HG03469 (cell line): ENCODE data around the gene ASB7.

ENCODE experiments used
- ATAC-seq: cut with Tn5 transposase; IDR thresholded peaks from one replicate; pipeline ENCODE4 v1.9.1; 2021; ENCODE audit warnings: mild to moderate bottlenecking, moderate library complexity, moderate number of reproducible peaks; ENCODE audit not compliant: unreplicated experiment

The ASB7 gene

GRCh38 chr15:100683434-100683833 lies 81.0 kb downstream of the ASB7 start:
- ATAC-seq: no peak

DNA sequence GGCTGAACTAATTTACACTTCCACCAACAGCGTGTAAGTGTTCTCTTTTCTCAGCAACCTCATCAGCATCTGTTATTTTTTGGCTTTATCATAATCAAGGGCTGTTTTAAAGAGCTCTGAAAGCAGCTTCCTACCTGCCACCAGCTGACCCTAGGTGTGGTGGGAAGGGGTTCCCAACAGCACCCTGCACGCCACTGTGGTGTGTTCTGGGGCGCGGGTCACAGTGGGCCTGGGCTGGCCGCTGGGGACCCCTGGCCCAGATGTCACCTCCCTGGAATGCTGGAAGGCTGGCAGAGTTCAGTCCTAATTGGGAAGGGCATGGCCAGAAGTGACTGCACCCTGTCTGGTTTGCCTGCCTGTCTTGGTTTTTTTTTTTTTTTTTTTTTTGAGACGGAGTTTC lies 82.2 kb downstream of the ASB7 start:
- no peak for ATAC-seq

- no peak for ATAC-seq
These were observed 83.8 kb downstream of the ASB7 start for GRCh38 chr15:100686021-100686724.

DNA sequence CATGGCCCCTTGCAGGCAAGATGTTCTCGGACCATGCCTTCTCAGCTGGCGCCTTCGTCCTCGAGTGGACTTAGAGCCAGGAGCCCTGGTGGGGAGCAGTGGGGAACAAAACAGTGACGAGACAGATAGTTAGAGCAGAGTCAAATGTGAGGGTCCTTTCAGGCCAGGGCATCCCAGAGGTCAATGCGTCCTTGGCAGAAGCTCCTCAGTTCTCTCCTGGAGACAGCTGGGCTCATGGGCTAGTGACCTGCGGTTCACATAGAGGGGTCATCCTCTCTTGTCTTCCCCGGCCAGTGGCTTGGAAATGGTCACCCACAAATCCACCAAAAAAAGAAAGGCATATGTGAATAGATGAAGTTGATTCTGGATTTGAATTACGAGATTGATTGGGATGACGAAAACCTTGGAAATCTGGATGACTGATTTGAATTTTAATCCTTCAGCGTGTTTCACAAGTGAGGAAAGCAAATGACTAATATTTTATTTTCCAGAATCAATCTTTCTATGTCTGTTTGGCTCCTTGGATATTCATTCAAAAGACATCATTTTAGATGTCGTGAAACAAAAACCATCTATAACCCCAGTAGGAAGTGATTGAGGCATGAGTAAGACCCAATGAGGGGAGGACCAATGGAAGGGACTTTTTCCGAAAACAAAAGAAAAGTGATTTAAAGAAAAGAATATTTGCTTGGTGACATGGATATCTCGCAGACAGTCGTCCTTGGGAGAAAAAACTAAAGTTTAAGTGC lies 84.5 kb downstream of the ASB7 start:
- no peak for ATAC-seq

DNA sequence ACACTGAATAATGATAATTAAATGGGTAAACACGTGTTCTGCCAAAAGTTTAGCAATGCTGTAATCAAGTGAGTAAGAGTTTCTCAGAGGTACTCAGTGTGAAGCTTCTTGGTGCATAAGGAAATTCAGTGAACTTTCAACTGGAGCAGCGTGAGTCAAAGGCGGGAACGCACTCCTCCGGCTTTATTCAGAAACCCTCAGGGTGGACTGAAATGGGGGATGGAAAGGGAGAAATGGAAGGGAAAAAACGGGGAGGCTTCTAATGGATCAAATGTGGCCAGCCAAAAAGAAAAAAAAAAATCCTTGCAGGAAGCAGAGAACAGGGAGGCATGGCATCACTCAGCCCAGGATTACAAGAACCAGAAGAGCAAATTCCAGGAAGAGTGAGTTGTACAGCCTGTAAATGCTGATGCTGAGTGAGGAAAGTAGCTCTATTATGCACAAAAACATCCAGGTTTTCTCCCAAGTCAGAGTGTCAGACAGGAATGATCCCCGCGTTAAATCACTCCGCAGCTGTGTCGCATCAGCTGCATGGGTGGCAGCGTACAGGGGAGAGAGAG lies 85.3 kb downstream of the ASB7 start:
- ATAC-seq: no peak

DNA sequence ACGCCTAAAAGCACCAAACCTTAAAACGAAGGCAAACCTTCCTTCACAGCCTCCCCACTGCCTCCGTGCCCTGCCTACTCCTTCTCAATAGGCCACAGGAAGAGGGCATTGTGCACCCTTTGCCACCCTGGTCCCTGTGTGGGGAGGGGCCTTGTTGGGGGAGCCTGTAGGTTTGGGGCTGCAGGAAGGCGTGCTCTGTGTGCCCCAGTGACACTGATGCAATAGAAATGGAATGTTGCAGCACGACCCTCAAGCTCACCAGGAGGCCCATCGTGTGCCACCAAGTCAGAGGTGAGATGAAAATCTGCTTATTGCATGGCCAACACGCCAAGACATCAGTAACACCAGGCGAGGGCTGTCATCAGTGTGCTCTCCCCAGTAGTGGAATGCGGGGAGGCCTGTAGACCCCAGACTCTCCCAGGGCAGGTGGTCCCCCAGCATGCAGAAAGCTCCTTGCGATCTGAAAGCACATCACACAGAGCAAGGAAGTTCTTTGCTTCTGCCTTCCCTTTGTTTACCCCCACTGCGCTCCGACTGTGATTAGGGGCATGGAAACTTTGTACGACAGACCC lies 86.2 kb downstream of the ASB7 start:
- ATAC-seq: no peak

DNA sequence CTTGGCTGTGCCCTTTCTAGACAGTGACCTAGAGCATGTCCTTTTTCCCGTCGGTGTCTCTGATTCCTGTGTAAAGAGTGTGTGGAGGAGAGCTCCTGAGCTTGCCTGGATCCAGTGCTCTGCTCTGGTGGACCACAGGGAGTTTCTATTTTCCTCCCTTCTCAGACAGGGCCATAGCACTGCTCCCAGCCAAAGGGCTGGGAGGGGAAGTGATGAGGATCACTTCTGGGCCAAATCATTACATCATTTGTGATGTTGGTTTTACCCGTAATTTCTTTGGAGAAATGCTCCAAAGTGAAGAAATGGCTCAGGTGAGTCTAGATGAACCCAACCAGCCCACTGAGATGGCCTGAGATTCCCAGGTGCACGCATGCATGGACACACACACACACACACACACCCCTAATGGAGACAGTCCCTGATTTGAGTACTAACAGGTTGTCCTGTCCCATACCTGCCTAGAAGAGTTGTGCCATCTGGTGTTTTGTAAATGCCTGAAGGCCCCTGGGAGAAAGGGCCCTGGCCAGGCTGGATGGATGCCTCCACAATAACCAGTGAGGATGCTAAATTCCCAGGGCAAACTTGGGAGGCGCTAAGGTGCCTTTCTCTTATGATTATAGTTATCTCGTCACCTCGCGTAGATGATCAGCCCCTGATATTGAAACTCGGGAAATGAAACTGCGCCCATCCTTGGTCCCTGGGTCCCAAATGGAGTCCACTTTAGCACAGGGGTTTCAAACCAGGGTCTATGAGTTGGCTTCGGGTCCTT lies 86.9 kb downstream of the ASB7 start:
- ATAC-seq: no peak

GRCh38 chr15:100690032-100690794 lies 87.8 kb downstream of the ASB7 start:
- no peak for ATAC-seq

- ATAC-seq: no peak
These were observed 88.4 kb downstream of the ASB7 start for GRCh38 chr15:100690795-100691158.

GRCh38 chr15:100691321-100691720 lies 88.9 kb downstream of the ASB7 start:
- ATAC-seq: no peak

DNA sequence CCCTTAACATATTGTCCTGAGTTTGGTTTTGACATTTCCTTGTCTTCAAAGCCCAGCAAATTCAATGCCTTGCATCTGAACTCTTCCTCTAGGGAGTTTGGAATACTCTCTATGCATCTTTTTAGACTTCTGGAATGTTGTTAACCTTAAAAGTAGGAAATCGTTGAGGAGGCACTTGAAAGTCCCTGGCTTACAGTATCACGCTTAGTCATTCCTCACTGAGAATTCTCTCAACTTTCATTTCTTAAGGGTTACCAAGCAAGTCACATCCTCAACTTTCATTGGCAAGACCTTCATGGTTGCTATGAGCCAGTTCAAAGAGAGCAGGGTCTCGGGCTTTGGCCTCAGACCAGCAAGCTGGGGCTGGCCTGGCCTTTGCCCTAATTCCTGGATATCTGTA lies 89.9 kb downstream of the ASB7 start:
- no peak for ATAC-seq

DNA sequence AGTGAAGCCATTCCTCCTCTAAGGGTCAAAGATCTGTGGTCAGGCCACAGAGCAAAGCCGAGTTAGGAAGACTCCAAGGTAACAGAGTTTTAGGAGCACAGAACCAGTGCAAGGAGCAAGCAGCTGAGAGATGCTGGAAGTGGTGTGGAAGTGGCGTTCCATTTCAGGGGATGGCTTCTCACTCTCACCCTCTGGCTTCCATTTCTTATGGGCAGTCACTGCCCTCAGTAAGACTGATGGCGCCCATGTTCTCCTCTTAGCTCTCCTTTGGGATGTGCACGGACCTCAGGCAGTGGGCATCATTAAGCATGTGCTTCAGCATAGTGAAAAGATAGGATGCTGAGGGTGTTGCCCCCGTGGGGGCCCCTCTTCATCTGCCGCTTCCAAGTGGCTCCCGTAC lies 90.3 kb downstream of the ASB7 start:
- no peak for ATAC-seq

- ATAC-seq: no peak
These were observed 91.1 kb downstream of the ASB7 start for GRCh38 chr15:100693451-100693850.

DNA sequence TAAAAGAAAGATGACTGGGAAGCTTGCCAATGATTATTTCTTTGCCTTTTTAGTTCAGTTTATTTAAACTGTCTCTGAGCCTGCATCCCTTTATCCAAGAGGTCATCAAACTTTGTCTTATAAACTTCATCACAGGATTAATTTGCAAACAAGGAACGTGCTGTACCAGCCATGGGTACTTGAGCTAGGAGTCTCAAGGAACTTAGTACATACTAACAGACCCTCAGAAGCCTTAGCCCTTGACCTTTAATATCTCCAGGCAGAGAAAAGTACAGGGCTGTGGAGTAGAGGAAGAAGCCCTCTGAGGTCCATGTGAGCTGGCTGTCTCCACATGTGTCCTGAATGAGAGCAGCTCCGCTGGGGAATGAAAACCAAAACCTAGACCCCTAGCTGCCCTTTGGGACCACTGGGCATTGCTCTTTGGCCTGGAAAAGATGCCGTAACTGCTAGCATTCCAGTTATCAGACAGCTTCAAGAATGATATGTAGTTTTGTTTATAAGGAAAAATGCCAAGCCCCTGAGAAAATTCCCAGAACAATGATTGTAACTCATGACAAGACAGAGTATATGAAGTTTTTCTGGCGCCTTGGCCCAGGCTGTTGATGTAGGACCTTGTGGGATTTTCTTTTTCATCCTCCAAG lies 92.1 kb downstream of the ASB7 start:
- ATAC-seq: no peak

DNA sequence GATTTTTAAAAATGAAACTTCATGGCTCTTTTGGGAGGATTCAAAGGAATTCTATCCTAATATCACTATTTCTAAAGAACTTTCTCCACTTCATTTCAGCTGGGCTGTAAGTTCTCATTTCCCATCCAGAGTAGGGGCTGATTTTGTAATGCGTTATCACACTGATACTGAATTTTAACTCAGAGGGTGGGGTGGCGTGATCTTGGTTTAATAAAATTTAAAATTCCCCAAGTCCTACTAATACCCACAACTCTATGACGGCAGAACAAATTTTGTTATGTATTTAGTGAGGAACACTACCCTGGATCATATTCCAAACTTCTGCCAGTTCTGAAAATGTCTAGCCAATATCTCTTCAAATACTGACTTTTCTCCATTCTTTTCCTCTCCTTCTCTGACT lies 92.7 kb downstream of the ASB7 start:
- ATAC-seq: no peak

GRCh38 chr15:100696452-100696851 lies 94.1 kb downstream of the ASB7 start:
- ATAC-seq: no peak
